HAP-1 (cell line): ENCODE results near the gene NID1.

Experiments used
- DNase-seq, 2 experiments: peaks; one replicate each; pipeline ENCODE4 v3.0.0-alpha.2; 2016 to 2020; ENCODE audit warnings: low spot score in 2 of 2
- H3K27me3 ChIP-seq: fragments of 250-450 bp; sonication (Bioruptor Pico); 2 replicates; pipeline ENCODE4 v1.5.1; 2020; ENCODE audit warnings: low read depth, mild to moderate bottlenecking, moderate library complexity
- H3K36me3 ChIP-seq: fragments of 250-450 bp; sonication (Bioruptor Pico); replicated peaks from 2 replicates; pipeline ENCODE4 v1.5.1; 2020; ENCODE audit warnings: mild to moderate bottlenecking
- H3K4me1 ChIP-seq: fragments of 250-450 bp; sonication (Bioruptor Pico); 2 replicates; pipeline ENCODE4 v1.5.1; 2020; ENCODE audit warnings: mild to moderate bottlenecking
- H3K4me3 ChIP-seq: fragments of 250-450 bp; sonication (Bioruptor Pico); 2 replicates; pipeline ENCODE4 v1.5.1; 2020; ENCODE audit warnings: mild to moderate bottlenecking, moderate library complexity
- H3K9me3 ChIP-seq: fragments of 250-450 bp; sonication (Bioruptor Pico); 2 replicates; pipeline ENCODE4 v1.5.1; 2020; ENCODE audit warnings: mild to moderate bottlenecking, moderate library complexity
- in situ Hi-C: fragments of 300-500 bp; cut with MboI; formaldehyde crosslinking; loops from 3 replicates; pipeline ENCODE4 v1.14.3; 2020; ENCODE audit warnings: low sequenced_read_pairs, inconsistent platforms, mixed read lengths

The NID1 gene

GRCh38 chr1:236000781-236001180 is 64.1 kb downstream of the NID1 start:
- no peak for DNase-seq
- in situ Hi-C loops: no loop called here
- Histone ChIP-seq H3K9me3 (no peaks in the 10 kb centered on the region), H3K4me1 (no peaks in the 10 kb centered on the region), H3K4me3 (no peak overlapping the region), H3K27me3 (no peaks in the 10 kb centered on the region), H3K36me3 (no peaks in the 10 kb centered on the region)

- Histone ChIP-seq H3K36me3 (no peaks in the 10 kb centered on the region), H3K4me3 (no peak overlapping the region), H3K9me3 (no peaks in the 10 kb centered on the region), H3K4me1 (no peaks in the 10 kb centered on the region), H3K27me3 (no peaks in the 10 kb centered on the region)
- in situ Hi-C loops: no loop called here
- no peak for DNase-seq
These were observed 65.5 kb downstream of the NID1 start for GRCh38 chr1:235999259-235999925.

GRCh38 chr1:235998812-235999211 is 66.1 kb downstream of the NID1 start:
- in situ Hi-C loops: no loop called here
- H3K9me3 ChIP-seq: no peaks in the 10 kb centered on the region
- no peak overlapping the region for H3K4me3 ChIP-seq
- H3K36me3 ChIP-seq: no peaks in the 10 kb centered on the region
- no peak for DNase-seq
- no peaks in the 10 kb centered on the region for H3K4me1 ChIP-seq
- no peaks in the 10 kb centered on the region for H3K27me3 ChIP-seq

GRCh38 chr1:235997931-235998330 is 67.0 kb downstream of the NID1 start:
- in situ Hi-C loops: no loop called here
- no peak for DNase-seq
- H3K27me3 ChIP-seq: no peaks in the 10 kb centered on the region
- H3K4me1 ChIP-seq: no peaks in the 10 kb centered on the region
- H3K4me3 ChIP-seq: no peak overlapping the region
- no peaks in the 10 kb centered on the region for H3K9me3 ChIP-seq
- H3K36me3 ChIP-seq: no peaks in the 10 kb centered on the region

GRCh38 chr1:235997049-235997448 is 67.8 kb downstream of the NID1 start:
- in situ Hi-C loops: no loop called here
- H3K4me3 ChIP-seq: no peak overlapping the region
- no peaks in the 10 kb centered on the region for H3K9me3 ChIP-seq
- no peaks in the 10 kb centered on the region for H3K27me3 ChIP-seq
- H3K4me1 ChIP-seq: no peaks in the 10 kb centered on the region
- no peaks in the 10 kb centered on the region for H3K36me3 ChIP-seq
- no peak for DNase-seq

GRCh38 chr1:235996048-235996785 is 68.7 kb downstream of the NID1 start:
- in situ Hi-C loops: no loop called here
- Histone ChIP-seq H3K36me3 (no peaks in the 10 kb centered on the region), H3K4me1 (no peaks in the 10 kb centered on the region), H3K9me3 (no peaks in the 10 kb centered on the region), H3K27me3 (no peaks in the 10 kb centered on the region), H3K4me3 (no peak overlapping the region)
- DNase-seq: no peak

GRCh38 chr1:235995511-235995910 is 69.4 kb downstream of the NID1 start:
- H3K4me3 ChIP-seq: no peak overlapping the region
- no peaks in the 10 kb centered on the region for H3K27me3 ChIP-seq
- in situ Hi-C loops: no loop called here
- H3K4me1 ChIP-seq: no peaks in the 10 kb centered on the region
- H3K9me3 ChIP-seq: no peaks in the 10 kb centered on the region
- H3K36me3 ChIP-seq: 0 out of 2 replicates have a peak, but pooled peaks cover 2% of the 10 kb centered on the region
- no peak for DNase-seq

- no peaks in the 10 kb centered on the region for H3K9me3 ChIP-seq
- no peak overlapping the region for H3K4me3 ChIP-seq
- no peaks in the 10 kb centered on the region for H3K4me1 ChIP-seq
- 0 out of 2 replicates have a peak, but pooled peaks cover 3% of the 10 kb centered on the region for H3K36me3 ChIP-seq
- no peaks in the 10 kb centered on the region for H3K27me3 ChIP-seq
- in situ Hi-C loops: no loop called here
- DNase-seq: no peak
These were observed 71.2 kb downstream of the NID1 start for GRCh38 chr1:235993652-235994051.

GRCh38 chr1:235992868-235993267 is 72.0 kb downstream of the NID1 start:
- H3K4me1 ChIP-seq: no peaks in the 10 kb centered on the region
- H3K27me3 ChIP-seq: no peaks in the 10 kb centered on the region
- H3K9me3 ChIP-seq: no peaks in the 10 kb centered on the region
- no peak for DNase-seq
- 0 out of 2 replicates have a peak, but pooled peaks cover 3% of the 10 kb centered on the region for H3K36me3 ChIP-seq
- no peak overlapping the region for H3K4me3 ChIP-seq
- in situ Hi-C loops: no loop called here

- H3K9me3 ChIP-seq: no peaks in the 10 kb centered on the region
- 0 out of 2 replicates have a peak, but pooled peaks cover 3% of the 10 kb centered on the region for H3K36me3 ChIP-seq
- no peak for DNase-seq
- no peak overlapping the region for H3K4me3 ChIP-seq
- no peaks in the 10 kb centered on the region for H3K27me3 ChIP-seq
- in situ Hi-C loops: no loop called here
- no peaks in the 10 kb centered on the region for H3K4me1 ChIP-seq
These were observed 72.5 kb downstream of the NID1 start for GRCh38 chr1:235992346-235992745.

- DNase-seq: no peak
- in situ Hi-C loops: no loop called here
- no peaks in the 10 kb centered on the region for H3K9me3 ChIP-seq
These were observed 74.5 kb downstream of the NID1 start for GRCh38 chr1:235990330-235990795.

GRCh38 chr1:235989105-235989504 is 75.8 kb downstream of the NID1 start:
- in situ Hi-C loops: no loop called here
- no peaks in the 10 kb centered on the region for H3K27me3 ChIP-seq
- DNase-seq: no peak
- H3K4me1 ChIP-seq: no peaks in the 10 kb centered on the region
- no peak overlapping the region for H3K4me3 ChIP-seq
- H3K9me3 ChIP-seq: no peaks in the 10 kb centered on the region
- H3K36me3 ChIP-seq: peaks cover 9% of the 10 kb centered on the region

More at GRCh38 chr1:235990330-235990795, 74.5 kb downstream of the NID1 start:
- Histone ChIP-seq H3K4me1 (no peaks in the 10 kb centered on the region), H3K4me3 (no peak overlapping the region), H3K36me3 (peaks cover 9% of the 10 kb centered on the region), H3K27me3 (no peaks in the 10 kb centered on the region)

- no peaks in the 10 kb centered on the region for H3K9me3 ChIP-seq
- DNase-seq: no peak
- peaks cover 16% of the 10 kb centered on the region for H3K36me3 ChIP-seq
- no peak overlapping the region for H3K4me3 ChIP-seq
- in situ Hi-C loops: no loop called here
- H3K4me1 ChIP-seq: no peaks in the 10 kb centered on the region
- H3K27me3 ChIP-seq: no peaks in the 10 kb centered on the region
These were observed 78.0 kb downstream of the NID1 start for GRCh38 chr1:235986869-235987268.

GRCh38 chr1:235984041-235984825 is 80.7 kb downstream of the NID1 start:
- Histone ChIP-seq H3K36me3 (peaks cover 22% of the 10 kb centered on the region), H3K27me3 (no peaks in the 10 kb centered on the region), H3K9me3 (no peaks in the 10 kb centered on the region), H3K4me3 (no peak overlapping the region), H3K4me1 (no peaks in the 10 kb centered on the region)
- DNase-seq: no peak
- in situ Hi-C loops: no loop called here
